HUDEP-2 (cell line): ENCODE data around the gene PACRG.

Experiments used
- DNase-seq, 76 experiments: peaks; one replicate each; lab custom pipeline; 2025; ENCODE audit not compliant: unreplicated experiment in 76 of 76; lab: John Stamatoyannopoulos, UW

The PACRG gene

DNA sequence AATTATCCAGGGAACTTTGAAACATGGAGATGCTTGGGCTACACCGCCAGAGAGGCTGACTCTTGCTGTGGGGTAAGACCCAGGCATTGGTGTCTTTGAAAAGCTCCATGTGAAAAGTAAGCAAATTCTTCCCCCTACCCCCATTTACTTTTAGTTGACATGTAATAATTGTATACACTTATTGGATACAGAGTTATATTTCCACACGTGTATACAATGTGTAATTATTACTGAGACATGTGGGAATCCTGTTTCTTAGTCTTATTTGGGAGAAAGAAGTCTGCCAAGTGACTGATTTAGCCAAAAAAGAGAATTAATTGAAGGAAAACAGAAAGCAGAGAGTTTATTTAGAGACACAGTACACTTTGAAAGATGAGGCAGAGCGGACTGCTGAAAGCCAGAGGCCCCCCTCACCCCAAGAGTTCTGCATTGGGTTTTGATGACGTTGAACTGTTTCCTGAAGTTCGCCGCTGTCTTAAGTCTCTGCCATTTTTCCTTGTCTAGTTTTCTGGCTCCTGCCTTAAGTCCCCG is 193.8 kb downstream of the PACRG start:
- DNase-seq = no peak

DNA sequence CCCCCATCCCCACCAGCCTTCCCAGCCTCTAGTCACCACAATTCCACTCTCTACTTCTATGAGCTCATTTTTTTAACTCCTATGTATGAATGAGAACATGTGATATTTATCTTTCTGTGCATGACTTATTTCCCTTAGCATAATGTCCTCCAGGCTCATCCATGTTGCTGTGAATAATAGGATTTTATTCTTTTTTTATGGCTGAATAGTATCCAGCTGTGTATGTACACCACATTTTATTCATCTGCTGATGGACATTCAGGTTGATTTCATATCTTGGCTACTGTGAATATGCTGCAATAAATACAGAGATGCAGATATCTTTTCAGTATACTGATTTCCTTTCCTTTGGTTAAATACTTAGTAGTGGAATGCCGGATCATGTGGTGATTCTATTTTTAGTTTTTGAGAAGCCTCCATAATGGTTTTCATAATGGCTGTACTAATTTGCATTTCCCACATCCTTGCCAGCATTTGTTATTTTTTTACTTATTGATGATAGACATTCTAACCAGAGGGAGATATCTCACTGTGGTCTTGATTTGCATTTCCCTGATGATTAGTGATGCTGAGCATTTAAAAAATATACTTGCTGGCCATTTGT is 194.9 kb downstream of the PACRG start:
- no peak for DNase-seq

DNA sequence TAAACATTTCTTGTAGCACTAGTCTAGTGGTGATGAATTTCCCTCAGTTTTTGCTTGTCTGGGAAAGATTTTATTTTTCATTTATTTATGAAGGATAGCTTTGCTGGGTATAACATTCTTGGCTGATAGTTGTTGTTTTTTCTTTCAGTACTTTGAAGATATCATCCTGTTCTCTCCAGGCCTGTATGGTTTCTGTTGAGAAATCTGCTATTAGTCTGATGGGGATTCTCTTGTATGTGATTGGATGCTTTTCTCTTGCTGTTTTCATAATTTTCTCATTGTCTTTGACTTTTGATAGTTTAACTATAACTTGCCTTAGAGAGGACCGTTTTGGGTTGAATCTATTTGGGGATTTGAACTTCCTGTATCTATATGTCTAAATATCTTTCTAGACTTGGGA is 207.1 kb downstream of the PACRG start:
- no peak for DNase-seq

DNA sequence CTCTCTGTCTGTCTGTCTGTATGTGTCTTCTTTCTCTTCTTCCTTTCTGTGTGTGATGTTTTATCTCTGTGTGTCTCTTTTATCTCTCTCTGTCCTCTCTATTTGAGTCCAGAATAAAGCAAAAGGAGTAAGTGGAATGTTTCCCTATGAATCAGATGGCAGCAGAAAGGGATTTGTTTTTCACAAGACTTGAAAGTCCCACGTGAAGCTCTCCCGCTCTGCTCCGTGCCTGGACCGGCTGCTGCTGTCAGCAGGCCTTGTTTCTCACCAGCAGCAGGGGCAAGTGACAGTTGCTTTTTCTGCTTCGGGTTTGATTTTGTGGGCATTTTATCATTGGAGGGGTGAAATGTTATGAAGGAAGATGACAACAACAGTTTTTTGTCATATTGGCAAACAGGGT is 212.7 kb downstream of the PACRG start:
- no peak for DNase-seq

DNA sequence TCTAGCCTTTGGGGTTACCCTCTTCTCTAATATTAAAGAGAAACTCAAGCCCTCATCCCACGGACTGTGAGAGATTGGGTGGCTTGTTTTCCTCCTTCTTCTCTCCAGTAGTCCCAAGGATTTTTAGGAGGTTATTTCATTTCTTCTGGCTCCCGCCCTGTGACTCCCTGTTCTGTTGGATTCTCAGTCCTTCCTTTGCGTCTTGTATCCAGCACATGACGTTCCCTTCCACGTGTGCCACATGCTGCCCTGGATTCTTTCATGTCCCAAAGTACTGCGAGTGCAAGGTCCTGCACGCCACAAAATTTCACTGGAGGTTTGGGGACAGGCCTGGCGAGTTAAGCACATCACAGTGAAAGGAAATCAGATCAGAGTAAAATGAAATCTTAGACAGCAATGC is 213.4 kb downstream of the PACRG start:
- no peak for DNase-seq

DNA sequence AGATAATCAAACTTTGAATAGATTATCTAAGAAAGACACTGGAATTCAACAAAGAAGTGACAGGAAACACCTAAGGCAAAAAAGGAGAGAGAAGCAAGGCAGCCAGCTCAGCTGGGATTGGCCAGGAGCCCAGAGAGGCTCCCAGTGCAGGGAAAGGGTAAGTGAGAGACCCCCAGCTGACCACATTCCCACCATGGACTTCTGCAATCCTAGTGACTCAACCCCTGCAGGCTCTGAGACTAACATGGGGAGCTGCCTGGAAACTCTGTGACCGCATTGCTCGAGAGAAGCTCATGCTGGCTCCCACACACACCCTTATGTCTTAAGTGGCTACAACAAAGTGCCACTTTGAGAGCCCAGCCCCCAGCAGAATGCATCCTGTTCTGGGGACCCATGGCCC is 215.1 kb downstream of the PACRG start:
- DNase-seq = no peak

DNA sequence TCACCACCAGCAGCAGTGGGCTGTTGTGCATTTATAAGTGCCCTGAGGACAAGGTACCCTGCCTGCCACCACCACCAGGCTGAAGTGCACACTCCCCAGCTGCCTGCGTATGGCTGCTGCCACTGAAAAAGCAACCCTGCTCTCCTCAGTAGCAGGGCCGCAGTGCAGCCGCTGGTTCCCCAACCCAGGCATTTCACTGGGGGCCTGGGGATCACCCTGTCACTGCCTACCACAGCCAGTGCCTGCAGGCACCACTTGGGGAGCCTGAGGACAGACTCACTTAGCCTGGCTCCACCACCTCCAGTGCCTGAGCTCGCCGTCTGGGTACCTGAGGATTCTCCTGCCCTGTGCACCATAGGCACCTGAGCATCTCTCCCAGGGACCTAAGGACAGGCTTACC is 215.6 kb downstream of the PACRG start:
- no peak for DNase-seq

DNA sequence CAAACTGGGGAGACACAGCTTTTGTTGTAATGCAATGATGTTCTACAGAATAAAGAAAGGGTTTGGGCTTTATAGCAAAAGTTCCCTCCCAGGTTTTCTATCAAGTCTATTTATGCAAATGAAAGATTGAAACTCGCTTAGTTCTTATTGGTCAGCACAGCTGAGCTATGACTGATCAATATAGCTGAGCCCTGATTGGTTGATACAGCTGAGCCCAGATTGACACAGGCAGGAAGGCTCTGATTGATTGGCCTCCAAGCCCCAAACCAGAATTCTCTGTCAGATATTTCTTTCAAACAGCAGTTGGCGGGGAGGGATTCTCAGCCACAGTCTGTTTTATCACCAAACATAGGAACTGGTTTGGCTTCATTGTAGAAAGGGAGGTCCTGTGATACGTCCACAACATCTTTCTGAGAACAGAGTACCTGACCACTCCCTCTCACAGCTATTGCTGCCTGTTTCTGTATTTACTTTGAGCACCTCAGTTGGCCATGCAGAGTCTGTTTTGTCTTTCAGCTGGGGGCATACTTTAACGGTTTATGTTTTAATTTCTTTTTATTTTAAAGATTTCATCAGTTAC is 223.5 kb downstream of the PACRG start:
- no peak for DNase-seq

DNA sequence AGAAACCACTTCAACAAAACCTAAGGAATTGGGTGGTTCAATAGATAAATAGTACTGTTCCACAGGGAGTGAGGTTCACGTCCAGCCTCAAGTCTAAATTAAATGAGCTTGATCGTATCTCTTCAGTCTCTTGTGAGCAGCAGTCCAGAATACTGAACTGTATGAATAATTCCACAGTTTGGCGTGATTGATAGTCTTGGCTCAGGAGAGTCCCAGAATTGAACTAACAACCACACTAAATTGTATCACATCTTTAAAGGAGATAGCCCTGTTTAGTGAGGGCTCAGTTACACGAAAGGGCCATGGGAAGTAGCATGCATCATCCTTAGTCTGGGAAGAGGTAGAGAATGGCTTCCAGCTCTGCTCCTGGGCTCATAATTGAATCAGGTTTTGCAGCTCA is 224.6 kb downstream of the PACRG start:
- no peak for DNase-seq

DNA sequence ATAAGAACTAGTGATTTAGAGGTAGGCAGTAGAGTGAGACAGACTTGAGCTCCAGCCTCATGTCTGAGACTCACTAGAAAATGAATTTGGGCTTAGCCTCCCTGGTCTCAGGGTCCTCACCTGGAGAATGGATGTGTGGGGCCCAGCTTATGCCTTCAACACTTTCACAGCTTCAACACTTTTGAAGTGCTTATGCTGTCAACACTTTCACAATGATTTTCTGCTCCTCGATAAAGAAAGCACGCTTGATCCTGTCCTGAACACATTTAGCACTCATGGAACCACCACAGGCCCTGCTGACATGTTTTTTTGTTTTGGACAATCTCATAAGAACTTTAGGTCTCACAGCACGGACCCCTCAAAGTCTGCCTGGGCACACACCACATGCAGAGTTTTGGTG is 229.3 kb downstream of the PACRG start:
- no peak for DNase-seq

DNA sequence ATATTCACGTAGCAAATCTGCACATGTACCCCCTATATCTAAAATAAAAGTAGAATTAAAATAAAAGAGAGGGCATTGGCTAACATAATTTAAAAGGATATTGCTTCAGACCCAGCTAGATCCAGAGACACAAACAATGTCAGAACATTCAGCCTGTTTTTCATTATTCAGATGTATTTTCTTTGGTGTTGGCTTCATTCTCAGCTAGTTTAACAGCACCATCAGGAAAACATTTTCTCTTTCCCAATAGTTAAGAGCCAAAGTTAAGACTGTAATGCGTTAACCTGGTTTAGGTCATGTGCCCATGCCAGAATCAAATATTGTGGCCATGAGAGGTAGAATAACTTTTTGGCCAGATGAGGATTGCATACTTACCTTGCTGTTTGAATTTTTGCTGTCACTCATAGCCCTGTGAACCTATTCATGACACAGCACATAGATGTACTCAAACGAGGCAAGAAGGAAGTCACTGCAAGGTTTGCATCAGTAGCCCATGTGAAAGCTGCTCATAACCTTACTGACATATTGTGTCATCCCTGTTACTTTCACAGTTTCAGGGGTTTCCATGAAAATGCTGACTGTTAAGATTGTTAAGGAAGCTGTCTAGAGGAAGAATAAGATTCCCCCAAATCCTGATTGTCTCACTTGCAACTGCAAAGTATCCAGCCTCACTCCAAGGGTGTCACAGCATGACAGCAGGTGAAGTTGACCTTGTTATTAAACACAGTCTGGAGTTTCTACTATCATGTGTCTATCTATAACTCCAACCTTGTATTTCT is 233.1 kb downstream of the PACRG start:
- DNase-seq = no peak

DNA sequence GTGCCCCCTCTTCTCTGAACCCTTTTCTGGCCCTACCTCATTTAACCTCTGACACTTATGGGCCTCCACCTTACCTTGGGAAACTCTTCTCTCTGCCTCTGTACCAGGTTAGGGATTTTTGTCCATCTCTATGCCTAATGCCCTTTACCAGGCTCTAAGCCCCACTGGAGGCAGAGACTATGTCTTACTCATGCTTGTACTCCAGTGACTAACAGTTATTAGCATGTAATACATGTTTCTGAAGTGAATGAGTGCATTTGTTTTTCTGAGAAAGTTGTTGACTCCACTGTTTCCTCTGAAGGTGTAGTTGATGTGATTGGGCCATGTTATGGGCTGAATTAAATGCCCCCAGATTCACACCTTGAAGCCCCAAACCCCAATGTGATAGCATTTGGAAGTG is 234.3 kb downstream of the PACRG start:
- DNase-seq = no peak

DNA sequence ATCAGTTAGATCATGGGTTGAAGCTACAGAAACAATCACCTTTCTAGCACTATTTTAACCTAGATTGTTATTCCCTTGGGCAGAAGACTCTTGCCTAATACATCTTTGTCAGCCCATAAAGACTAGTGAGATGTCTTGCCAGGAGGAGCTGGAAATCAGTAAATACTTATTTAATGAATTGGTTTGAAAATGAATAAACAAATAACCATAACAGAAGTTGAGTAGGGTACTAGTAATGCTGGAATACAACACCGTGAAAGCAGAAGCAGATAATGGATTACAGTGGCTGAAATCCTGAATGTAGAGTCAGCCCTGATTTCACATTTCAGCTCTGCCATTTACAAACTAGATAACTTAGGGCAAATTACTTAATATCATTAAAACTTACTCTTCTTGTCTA is 236.1 kb downstream of the PACRG start:
- no peak for DNase-seq

DNA sequence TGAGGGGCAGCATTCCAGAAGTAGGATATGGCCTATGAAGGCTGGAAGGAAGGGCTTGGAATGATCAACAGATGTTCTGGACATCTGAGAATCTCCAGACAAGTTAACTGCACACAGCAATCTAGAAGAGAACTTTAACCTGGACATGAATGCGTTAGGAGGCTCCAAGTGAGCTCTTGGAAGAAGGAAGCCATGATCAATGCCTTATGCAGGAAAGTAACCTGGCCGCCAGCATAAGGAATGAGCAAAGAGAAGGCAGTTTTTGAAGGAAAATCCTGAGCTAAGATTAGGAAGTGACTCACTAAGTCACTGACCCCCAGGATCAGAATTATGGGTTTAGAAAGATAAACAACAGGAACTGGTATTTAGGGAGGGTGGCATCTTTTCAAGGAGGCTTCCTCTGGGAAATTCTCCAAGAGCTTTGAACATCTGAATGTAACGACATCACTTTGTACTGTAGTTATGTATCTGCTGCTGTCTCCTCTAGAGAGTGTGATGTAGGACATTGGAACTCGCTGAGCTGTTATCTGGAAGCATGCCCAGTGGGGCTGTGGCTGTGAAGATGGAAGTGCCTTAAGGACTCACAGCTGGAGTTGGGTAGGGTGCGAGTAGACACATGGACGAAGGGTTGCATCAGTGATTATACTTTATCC is 236.8 kb downstream of the PACRG start:
- DNase-seq = no peak

DNA sequence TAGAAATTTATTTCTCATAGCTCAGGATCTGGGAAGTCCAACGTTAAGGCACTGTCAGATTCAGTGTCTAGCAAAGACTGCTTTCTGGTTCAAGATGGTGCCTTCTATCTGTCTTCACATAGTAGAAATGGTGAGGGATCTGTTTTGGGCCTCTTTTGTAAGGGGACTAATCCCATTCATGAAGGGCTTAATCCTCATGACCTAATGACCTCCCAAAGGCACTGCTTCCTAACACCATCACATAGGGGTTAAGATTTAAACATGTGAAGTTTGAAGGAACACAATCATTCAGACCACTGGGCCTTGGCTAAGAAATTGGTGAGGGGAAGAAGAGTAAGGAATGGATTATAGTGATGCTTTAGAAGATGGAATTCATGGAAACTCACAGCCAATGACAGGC is 237.6 kb downstream of the PACRG start:
- DNase-seq = no peak

DNA sequence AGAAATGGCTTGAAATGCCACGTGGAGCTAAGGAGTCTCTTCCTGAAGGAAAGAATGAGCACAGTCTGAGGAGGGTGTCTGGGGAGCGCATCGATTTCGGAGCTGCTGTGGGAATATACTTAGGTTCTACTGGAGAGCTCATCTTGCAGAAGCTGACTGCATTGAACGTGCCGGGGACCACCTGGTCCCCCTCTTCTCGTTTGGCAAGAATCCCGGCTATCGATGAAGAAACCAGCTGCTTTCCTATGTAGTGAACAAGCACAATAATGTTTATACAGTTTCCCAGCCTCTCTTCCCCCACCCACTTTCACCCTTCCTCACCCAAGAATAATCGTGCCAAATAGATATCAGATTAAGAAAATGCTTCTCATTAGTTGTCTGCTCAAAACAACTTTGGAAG is 242.5 kb downstream of the PACRG start:
- DNase-seq = no peak

DNA sequence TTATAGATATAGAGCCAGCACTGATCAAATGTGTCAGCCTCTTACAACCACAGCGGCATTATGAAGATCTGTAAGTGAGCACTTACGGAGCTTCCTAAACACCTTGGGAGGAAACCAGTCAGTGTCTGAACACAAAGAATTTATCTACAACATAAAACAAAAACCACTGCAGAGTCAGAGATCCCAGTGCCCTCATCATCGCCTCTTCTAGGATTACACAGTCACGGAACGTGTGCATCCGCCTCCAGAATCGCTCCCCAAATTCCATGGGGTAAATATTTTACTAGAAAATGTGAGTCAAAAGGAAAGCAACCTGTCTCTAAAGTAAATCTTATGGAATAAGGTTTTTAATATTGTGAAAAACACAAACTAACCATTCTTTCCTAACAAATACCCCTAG is 243.6 kb downstream of the PACRG start:
- no peak for DNase-seq

DNA sequence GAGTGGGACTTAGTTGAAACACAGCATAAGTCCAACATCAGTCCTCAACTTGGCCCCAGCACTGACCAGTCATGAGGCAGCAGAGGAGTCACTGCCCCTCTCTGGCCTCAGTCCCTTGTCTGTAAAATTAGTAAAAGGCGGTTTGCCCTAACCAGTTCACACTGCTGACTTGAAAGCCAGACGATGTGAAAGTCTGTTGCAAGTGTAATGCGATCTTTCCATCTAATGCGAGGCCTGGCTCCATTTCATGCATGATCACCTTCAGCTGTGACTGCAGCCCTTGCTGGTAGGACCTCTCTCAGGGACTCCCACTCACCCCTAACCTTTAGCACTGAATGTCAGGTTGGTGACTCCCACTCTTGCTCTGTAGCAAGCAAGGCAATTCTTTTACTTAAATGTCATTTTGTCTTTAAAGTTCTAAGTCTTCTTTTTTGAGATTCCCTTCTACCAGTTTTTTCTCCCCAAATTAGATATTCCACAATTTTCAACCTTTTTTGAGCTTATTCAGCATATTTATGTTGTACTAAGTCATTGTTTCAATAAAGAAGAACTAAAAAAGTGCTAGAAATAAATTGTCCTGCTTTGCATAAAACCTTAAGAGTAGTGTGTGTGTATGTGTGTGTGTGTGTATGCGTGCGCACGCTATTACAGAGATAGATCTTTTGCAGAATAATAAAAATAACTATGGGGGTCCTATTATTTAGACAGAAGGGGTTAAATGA is 245.5 kb downstream of the PACRG start:
- DNase-seq = no peak

DNA sequence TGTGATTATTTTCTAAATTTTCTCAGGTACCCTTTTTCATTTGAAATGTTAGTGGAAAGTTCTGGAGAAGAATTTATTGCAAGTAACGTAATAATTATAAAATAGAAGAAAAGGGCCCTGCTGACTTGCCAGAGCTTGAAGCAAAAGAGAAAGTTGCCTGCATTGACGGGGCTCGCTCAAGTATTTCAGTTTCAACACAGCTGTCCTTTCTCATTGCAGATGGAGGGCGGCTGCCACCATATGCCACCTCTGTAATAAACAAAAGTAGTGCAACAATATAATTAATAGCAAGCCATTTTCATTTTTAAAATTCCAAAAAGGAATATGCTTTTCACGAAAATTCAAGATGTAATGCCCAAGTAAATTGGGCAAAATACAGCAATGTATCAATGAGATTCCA is 246.2 kb downstream of the PACRG start:
- no peak for DNase-seq

DNA sequence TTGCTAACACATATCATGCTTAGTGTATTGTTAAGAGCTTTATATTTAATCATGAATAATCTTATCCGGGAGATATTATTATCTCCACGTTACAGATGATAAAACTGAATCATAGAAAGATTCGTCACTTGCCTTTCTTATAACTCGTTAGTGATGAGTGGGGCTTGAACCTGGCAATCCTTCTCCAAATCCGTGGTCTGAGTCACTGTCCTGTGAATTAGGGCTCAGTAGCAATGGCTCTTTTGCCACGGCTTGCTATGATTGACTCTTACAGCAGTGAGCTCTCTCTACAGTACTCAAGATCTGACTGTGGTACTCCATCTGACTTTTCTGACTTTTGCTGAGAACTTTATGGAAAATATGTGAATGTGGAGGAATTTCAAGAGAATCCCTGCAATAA is 246.9 kb downstream of the PACRG start:
- no peak for DNase-seq

DNA sequence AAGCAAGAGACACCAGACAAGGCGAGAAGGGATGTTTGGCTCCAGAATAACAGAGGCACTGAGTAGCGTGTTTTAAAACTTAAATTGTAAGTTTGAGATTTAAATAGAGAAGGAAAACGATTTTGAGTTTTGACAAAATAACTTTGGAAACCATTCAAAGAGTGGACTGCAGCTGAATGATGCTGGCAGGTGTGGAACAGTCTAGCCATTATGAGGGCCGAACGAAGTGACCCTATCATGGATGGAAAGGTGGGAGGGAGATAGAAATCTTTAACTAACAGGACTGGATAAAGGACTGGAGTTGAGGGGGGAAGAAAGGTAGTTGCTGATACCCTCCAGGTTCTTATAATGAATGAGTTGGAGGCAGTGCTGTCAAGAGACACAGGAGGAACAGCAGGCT is 248.4 kb downstream of the PACRG start:
- DNase-seq = no peak
